GM20431 (cell line): ENCODE measurements around the gene GPSM3.
"Not testable (repeated sequence)": the region's sequence is repeated elsewhere in the genome, so short reads cannot be mapped to it uniquely, and the experiment has no call there.

Source experiments
- in situ Hi-C: fragments of 300-500 bp; cut with MseI, MboI; formaldehyde crosslinking; loops from one replicate; pipeline ENCODE4 v1.15.0; 2020; ENCODE audit warnings: low sequenced_read_pairs; ENCODE audit not compliant: unreplicated experiment

The GPSM3 gene

GRCh38 chr6:32203426-32204267 lies 11.2 kb upstream of the GPSM3 start:
- in situ Hi-C loops: no loop called here

- in situ Hi-C loops: no loop called here
Observed at GRCh38 chr6:32202186-32202585, 9.7 kb upstream of the GPSM3 start.

DNA sequence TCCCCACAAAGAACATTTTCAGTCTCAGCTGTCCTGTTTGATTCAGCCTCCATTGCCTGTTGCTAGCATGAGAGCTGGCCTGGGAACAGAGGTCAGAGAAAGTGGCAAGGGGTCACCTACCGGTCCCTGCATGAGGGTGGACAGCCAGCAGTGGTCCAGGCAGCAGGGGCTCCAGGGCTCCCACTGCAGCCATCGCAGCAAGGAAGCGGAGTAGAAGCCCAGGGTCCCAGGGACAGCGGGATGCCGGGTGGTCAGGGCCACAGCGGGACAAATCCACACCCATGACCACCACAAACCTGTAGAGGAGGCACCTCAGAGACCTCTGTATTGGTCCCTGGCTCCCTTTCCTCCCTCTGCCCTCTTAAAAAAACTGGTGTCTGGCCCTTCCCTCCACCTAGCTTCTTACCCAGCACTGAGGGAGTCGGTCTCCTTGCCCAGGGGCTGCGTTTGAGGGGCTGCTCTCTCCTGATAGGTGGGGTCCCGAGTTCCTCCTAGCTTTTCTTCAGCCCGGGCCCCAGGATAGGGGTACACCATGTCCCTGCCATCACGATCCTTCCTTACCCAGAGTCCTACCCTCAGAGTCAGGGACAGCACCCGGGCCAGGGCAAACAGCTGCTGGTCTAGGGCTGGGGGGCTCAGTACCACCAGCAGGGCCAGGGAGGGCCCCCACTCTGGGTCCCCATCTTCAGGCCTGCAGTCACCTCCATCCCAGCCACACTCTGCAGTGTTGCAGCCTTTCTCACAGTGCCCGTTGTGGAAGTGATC lies 8.4 kb upstream of the GPSM3 start:
- in situ Hi-C loops: no loop called here

DNA sequence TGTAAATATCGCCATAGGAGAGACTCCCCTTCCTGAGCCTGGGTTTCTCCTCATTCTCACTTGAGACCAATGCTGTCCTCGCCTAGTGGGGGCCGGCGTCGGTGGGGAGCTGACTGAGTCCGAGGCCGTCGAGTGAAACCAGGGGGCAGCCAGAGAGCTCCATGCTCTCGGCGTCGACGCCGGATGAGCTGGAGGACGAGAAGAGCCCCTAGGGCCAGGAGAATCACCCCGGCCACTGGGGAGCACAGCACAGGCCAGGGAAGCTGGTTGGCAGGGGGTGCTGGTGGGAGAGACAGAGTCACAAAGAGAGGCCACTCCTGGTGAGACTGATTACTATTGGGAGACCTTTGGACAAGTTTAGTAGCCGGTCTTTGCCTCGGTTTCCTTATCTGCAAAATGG lies 6.4 kb upstream of the GPSM3 start:
- in situ Hi-C loops: no loop called here

DNA sequence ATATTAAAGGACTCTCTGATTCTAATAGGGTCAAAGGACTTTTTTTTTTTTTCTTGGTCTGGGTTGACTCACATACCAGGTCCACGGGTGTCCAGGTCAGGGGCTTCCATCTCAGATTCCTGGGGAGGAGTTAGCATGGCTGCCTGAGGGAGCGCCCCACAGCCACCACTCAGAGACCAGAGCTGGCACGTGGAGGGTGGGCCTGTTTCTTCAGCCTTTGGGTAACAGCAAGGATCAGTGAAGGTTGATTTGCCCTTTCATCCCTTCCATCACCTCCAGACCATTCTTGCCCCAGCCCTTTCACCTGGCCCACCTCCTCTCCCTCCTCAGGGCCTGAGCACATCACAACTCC lies 5.9 kb upstream of the GPSM3 start:
- in situ Hi-C loops: no loop called here

DNA sequence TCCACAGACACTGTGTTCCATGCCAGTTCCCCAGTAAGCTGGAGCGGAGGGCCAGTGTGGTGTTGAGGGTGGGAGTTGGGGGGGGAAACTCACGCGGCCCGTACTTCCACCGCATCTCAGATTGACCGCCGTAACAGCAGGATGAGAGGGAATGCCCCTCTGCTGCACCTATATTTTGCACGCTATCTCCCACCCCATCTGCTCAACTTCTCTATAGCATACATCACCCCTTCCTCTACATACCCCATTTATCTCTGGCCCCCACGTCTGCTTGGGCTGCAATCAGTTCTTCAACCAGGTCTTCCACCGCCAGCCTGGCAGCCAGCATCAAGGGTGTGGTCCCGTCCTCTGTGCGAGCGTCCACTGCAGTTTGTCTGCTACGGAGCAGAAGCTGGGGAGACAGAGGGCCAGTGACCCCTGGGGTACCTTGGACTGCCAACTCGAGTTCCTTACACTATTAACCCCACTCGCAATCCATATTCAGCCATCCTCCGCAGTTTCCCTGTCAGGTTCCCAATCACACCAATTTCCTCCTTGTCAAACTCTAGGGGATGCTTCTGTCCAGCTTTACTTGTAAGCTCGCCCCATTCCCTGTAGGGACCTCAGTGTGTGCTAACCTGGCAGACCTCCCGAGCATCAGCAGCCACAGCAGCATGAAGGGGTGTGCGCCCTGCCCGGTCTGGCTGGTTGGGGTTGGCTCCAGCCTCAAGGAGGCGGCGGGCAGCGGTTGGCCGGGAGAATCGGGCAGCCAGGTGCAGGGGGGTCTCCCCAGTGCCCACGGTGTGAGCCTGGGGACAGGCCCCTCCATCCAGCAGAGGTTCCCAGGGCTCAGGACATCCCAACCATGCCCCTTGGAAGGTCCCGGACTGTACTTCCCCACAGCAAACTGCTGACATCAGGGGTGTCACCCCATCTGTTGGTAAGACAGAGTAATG lies 4.5 kb upstream of the GPSM3 start:
- in situ Hi-C loops: no loop called here

DNA sequence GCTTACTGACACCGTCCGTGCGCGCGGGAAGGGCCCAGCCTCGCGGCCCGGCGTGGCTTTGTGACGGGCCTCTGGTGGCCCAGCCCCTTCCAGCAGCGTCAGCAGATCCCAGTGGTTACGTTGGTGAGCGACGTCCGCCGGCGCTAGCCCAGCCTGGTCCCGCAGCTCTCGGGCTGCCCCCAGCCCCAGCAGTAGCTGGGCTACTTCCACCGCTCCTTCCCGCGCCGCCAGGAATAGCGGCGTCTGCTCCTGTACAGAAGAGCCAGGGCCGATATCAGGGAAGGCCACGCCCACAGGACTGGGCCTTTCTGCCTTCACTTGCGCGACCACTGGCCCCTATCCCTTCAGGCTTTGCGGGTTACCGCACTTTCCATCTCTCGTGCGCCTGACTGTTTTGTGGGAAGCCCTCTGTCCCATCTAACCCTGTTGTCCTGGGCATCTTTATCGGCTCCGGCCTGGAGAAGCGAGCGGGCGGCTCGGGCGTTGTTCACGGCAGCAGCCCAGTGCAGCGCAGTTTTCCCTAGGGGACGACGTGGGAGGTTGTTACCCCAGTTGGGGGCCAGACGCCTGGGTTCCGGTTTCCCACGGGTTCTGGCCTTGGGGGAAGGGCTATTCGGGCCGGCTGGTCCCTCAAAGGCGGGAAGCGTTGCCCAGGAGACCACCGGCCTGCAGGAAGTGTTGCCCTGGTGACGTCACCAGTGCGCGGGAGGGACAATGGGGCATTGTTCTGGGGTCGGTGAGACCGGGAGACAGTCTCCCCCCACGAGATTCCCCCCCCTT lies 3.6 kb upstream of the GPSM3 start:
- in situ Hi-C loops: no loop called here

GRCh38 chr6:32195652-32195901 lies 3.1 kb upstream of the GPSM3 start:
- in situ Hi-C loops: no loop called here

DNA sequence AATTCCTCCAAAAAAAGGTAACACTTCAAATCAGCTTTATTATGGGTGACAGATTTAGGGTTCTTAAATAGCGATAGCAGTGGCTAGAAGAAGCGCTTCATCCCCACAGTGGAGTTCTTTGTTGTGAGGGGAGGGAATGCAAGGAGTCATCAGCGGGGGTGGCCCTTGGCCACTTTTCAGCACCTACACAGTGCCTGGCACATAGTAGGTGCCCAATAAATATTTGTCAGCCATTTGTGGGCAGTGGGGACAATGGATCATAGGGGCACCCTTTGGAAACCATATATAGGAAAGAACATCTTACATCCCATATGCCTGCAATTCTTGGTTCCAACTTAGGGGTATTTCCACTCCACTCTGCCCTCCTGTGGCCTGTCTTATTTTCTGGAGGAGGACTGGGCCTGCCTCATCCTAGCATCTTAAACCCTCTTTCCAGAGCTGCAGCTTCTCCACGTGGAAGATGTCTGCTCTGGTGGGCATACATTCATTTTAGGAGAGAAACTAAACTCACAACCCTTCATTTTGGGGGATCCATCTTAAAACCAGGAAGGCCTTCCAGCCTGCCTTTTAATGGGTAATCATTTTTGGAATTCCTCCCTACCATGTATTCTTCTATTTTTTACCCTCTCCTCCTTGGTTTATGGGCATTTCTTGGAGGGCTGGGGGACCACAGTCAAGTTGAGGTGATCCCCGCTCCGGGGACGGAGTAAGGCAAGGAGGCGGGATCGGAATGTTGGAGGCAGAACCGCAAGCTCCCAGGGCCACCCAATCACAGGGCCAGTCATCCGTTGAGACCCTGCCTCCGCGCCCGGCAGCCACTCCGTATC lies 2.6 kb upstream of the GPSM3 start:
- in situ Hi-C loops: no loop called here

GRCh38 chr6:32194388-32194787 lies 1.9 kb upstream of the GPSM3 start:
- in situ Hi-C loops: no loop called here

GRCh38 chr6:32193096-32193495 lies 653 bp upstream of the GPSM3 start:
- in situ Hi-C loops: not testable (repeated sequence)

DNA sequence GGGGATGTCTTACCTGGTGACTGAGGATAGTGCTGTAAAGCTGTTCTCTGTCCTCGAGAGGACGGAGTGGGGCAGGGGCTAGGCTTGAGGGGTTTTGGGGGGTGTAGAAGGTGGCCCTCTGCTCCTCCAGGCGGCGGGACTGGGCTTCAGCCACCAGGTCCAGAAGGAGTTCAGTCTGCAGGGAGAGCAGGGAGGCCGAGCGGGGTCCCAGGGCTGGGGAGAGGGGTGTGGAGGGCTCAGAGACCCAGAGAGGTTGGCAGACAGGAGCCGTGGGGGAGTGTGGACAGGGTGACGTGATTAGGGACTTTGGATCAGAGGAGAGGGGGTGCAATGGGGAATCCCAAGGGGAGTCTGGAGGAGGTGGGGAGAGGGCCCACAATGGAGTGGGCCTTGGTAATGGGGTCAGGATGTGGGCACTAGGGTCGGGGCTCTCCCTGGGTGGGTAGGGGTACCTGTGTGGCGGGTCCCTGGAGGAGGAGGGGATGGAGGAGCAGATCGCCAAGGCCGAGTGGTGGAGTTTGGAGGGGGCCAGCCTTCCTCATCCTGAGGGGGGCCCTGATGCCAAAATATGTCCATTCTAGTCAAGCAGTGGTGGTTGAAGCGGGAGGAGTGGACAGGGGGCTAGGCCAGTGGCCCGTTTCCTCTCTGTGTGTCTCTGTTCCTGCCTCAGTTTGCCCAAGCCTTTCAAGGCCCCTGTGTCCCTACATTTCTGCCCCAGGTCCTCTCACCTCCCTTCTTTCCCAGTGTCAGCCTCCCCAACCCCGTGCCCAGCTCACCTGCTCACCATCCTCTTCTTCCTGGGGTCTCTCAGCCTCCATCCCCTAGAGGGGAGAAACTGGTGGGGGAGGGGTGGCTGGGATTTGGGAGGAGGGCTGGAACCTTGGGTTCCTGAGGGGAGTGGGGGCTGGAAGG lies 491 bp downstream of the GPSM3 start:
- in situ Hi-C loops: no loop called here

- in situ Hi-C loops: no loop called here
Observed at GRCh38 chr6:32190911-32191677, 1.3 kb downstream of the GPSM3 start.

- in situ Hi-C loops: no loop called here
Observed at GRCh38 chr6:32190054-32190851, 2.2 kb downstream of the GPSM3 start, which contains the start of gene PBX2. Gene PBX2 (minus strand): TSS chr6:32190202. CDS start chr6:32189915, 287 bp downstream.

DNA sequence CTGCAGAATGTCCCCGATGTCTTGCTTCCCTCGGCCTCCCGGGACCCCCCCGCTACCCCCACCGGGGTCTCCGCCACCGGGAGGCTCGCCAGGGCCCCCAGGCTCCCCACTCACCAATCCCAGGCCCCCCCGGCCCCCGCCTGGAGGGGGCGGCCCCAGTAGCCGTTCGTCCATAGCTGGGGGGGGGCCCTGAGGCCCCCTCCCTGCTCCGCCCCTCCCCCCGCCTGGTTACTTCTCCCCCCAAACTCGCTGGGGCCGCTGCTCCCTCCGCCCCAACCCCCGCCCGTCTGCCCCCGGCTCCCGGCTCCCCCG lies 2.7 kb downstream of the GPSM3 start:
- in situ Hi-C loops: no loop called here

DNA sequence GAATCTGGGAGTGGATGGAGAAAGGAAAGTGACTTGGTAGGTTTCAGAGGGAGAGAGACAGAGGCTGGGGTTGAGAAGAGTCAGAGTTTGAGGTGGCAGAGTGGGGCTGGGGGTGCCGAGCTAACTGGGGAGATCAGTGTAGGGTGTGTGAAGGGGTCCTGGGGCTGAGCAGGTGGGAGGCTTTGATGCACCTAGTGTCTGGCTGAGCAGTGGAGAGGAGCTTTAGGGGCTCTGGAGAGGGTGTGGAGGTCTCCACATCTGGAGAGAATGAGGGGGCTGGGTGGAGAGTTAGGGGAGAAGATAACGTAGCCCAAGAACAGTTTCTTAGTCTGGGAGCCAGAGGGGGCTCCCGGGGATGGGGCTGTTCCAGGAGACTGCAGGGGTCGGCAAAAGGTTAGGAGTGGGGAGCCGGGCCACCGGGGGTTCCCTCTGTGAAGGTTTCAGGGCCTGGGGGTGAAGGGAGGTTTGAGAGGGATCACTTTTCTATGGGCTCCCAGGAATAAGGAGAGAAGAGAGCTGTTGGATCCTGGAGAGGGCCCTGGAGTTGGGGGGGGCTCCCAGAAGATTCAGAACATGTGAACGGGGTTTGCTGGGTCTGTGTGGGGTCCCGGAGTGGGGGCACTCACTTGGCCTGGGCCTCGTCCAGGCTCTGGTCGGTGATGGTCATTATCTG lies 3.2 kb downstream of the GPSM3 start:
- in situ Hi-C loops: no loop called here
